Chondrocyte (in vitro differentiated cells): Measurements from ENCODE around the gene PIGN. TPM values are rescaled to one million over a fixed set of nuclear protein-coding genes. Genes with fewer than 3 reads are reported as not detected.

Source experiments
- DNase-seq: peaks from one replicate; pipeline ENCODE4 v3.0.0; 2021; ENCODE audit warnings: mixed read lengths, low spot score
- H3K27ac Mint-ChIP-seq: one replicate; pipeline ENCODE4 v1.8.0; 2021; ENCODE audit warnings: mild to moderate bottlenecking, moderate library complexity, mixed read lengths; ENCODE audit not compliant: unreplicated experiment
- H3K27me3 Mint-ChIP-seq: 2 replicates; pipeline ENCODE4 v1.8.0; 2021; ENCODE audit warnings: low read depth, mixed read lengths
- H3K36me3 Mint-ChIP-seq: 2 replicates; pipeline ENCODE4 v1.8.0; 2021; ENCODE audit warnings: low read depth, mixed read lengths
- H3K4me1 Mint-ChIP-seq: 2 replicates; pipeline ENCODE4 v1.8.0; 2021; ENCODE audit warnings: low read depth, mild to moderate bottlenecking, mixed read lengths
- H3K4me3 Mint-ChIP-seq: one replicate; pipeline ENCODE4 v1.8.0; 2021; ENCODE audit warnings: mild to moderate bottlenecking, moderate library complexity, mixed read lengths; ENCODE audit not compliant: unreplicated experiment
- H3K9me3 Mint-ChIP-seq: 2 replicates; pipeline ENCODE4 v1.8.0; 2021; ENCODE audit warnings: low read depth, mixed read lengths
- CTCF ChIP-seq: fragments of 200-600 bp; sonication (generic); IDR thresholded peaks from 2 replicates; pipeline ENCODE4 v1.5.0; 2021; ENCODE audit warnings: antibody characterized with exemption, mild to moderate bottlenecking, moderate library complexity
- total RNA-seq: library from RNA; stranded (reverse); gene quantifications from 3 replicates; pipeline ENCODE4 v1.2.1, GENCODE V29; 2021

The PIGN gene
- total RNA-seq, 1 donor from 2014 or later = 27.3 TPM

GRCh38 chr18:62214790-62215189 is 27.9 kb upstream of the PIGN start:
- peaks cover 9% of the 10 kb centered on the region for H3K9me3 Mint-ChIP-seq
- no peak for TF ChIP-seq CTCF
- no peak overlapping the region for H3K4me3 Mint-ChIP-seq
- no peak overlapping the region for H3K27ac Mint-ChIP-seq
- no peaks in the 10 kb centered on the region for H3K27me3 Mint-ChIP-seq
- peaks cover 10% of the 10 kb centered on the region for H3K36me3 Mint-ChIP-seq
- H3K4me1 Mint-ChIP-seq = peaks cover 12% of the 10 kb centered on the region
- no peak for DNase-seq

GRCh38 chr18:62211325-62211828 is 24.5 kb upstream of the PIGN start:
- no peak for TF ChIP-seq CTCF
- peaks cover 5% of the 10 kb centered on the region for H3K4me1 Mint-ChIP-seq
- H3K9me3 Mint-ChIP-seq = peaks cover 9% of the 10 kb centered on the region
- no peak overlapping the region for H3K4me3 Mint-ChIP-seq
- DNase-seq = no peak
- H3K36me3 Mint-ChIP-seq = peaks cover 10% of the 10 kb centered on the region
- no peaks in the 10 kb centered on the region for H3K27me3 Mint-ChIP-seq
- no peak overlapping the region for H3K27ac Mint-ChIP-seq

GRCh38 chr18:62210138-62210537 is 23.3 kb upstream of the PIGN start:
- H3K4me1 Mint-ChIP-seq = peaks cover 5% of the 10 kb centered on the region
- TF ChIP-seq CTCF = no peak
- H3K27me3 Mint-ChIP-seq = no peaks in the 10 kb centered on the region
- H3K27ac Mint-ChIP-seq = no peak overlapping the region
- H3K9me3 Mint-ChIP-seq = peaks cover 9% of the 10 kb centered on the region
- DNase-seq = no peak
- H3K36me3 Mint-ChIP-seq = peaks cover 10% of the 10 kb centered on the region
- no peak overlapping the region for H3K4me3 Mint-ChIP-seq

GRCh38 chr18:62209046-62209445 is 22.2 kb upstream of the PIGN start:
- H3K4me1 Mint-ChIP-seq = peaks cover 5% of the 10 kb centered on the region
- no peak for DNase-seq
- no peak overlapping the region for H3K4me3 Mint-ChIP-seq
- peaks cover 9% of the 10 kb centered on the region for H3K9me3 Mint-ChIP-seq
- H3K27ac Mint-ChIP-seq = no peak overlapping the region
- H3K27me3 Mint-ChIP-seq = no peaks in the 10 kb centered on the region
- H3K36me3 Mint-ChIP-seq = peaks cover 6% of the 10 kb centered on the region
- TF ChIP-seq CTCF = no peak

GRCh38 chr18:62206593-62206992 is 19.7 kb upstream of the PIGN start:
- Mint-ChIP-seq H3K36me3 (peaks cover 5% of the 10 kb centered on the region), H3K4me3 (no peak overlapping the region), H3K4me1 (peaks cover 5% of the 10 kb centered on the region), H3K9me3 (peaks cover 9% of the 10 kb centered on the region), H3K27me3 (no peaks in the 10 kb centered on the region), H3K27ac (no peak overlapping the region)
- no peak for TF ChIP-seq CTCF
- no peak for DNase-seq
